ENCODE results near the gene QDPR.

DNA sequence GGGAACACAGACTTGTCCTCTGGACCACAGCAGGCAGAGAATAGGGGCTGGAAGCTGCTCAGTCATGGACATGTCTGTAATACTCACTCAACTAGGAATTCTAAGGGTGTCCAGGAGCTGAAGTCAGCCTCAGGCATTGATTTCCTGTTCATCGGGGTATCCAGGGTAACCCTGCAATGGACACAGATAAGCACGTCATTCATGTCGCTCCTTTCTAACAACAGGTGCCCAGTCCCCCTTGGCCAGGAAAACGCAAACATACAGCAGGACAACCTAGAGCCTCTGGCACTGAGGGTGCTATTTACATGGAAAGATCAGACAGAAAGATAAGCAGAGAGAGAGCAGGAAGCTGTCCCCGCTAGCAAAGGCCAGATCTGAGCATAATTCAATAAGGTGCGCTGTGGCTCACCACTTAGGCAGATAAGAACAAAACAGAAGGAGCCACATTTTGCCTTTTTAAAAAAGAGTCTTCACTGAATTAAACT is 21.3 kb downstream of the QDPR start:
- TF ChIP-seq, protein P1, sequence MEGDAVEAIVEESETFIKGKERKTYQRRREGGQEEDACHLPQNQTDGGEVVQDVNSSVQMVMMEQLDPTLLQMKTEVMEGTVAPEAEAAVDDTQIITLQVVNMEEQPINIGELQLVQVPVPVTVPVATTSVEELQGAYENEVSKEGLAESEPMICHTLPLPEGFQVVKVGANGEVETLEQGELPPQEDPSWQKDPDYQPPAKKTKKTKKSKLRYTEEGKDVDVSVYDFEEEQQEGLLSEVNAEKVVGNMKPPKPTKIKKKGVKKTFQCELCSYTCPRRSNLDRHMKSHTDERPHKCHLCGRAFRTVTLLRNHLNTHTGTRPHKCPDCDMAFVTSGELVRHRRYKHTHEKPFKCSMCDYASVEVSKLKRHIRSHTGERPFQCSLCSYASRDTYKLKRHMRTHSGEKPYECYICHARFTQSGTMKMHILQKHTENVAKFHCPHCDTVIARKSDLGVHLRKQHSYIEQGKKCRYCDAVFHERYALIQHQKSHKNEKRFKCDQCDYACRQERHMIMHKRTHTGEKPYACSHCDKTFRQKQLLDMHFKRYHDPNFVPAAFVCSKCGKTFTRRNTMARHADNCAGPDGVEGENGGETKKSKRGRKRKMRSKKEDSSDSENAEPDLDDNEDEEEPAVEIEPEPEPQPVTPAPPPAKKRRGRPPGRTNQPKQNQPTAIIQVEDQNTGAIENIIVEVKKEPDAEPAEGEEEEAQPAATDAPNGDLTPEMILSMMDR (optimal IDR thresholded peaks at IDR 0.05 in 1 of 3, IDR thresholded peaks at IDR 0.05 in 1 of 3, conservative IDR thresholded peaks at IDR 0.05 in 1 of 3; ENCODE audit: extremely low read depth in 1 of 3, insufficient read depth in 2 of 3, low read length in 3 of 3) = no peak
- no peak for TF ChIP-seq EZH2 (IDR thresholded peaks at IDR 0.05; ENCODE audit: low read length)
